Sigmoid colon (tissue), 4 donors: ENCODE measurements around the gene ADCY1.

ENCODE experiments used
- POLR2A ChIP-seq, 2 donors: fragments of 450-650 bp; IDR thresholded peaks; one replicate each; pipeline ENCODE4 v1.6.1; 2016; ENCODE audit warnings: antibody characterized with exemption in 2 of 2, mild to moderate bottlenecking in 2 of 2, moderate library complexity in 2 of 2
- POLR2AphosphoS5 ChIP-seq, 4 donors: sonication (generic); formaldehyde crosslinking; IDR thresholded peaks; one replicate each; pipeline ENCODE4 v1.6.1; 2017; ENCODE audit warnings: antibody characterized with exemption in 4 of 4
- TF ChIP-seq, protein P1 (sequence below), 4 experiments: fragments of 450-650 bp in 3 of 4; fragments of 200-600 bp in 1 of 4; IDR thresholded peaks; one replicate each; pipeline ENCODE4 v1.5.1; 2016 to 2019; ENCODE audit warnings: antibody characterized with exemption in 4 of 4, mild to moderate bottlenecking in 3 of 4, moderate library complexity in 2 of 4

GRCh38 chr7:45720989-45721388 lies 146.8 kb downstream of the ADCY1 start:
- TF ChIP-seq, protein P1, sequence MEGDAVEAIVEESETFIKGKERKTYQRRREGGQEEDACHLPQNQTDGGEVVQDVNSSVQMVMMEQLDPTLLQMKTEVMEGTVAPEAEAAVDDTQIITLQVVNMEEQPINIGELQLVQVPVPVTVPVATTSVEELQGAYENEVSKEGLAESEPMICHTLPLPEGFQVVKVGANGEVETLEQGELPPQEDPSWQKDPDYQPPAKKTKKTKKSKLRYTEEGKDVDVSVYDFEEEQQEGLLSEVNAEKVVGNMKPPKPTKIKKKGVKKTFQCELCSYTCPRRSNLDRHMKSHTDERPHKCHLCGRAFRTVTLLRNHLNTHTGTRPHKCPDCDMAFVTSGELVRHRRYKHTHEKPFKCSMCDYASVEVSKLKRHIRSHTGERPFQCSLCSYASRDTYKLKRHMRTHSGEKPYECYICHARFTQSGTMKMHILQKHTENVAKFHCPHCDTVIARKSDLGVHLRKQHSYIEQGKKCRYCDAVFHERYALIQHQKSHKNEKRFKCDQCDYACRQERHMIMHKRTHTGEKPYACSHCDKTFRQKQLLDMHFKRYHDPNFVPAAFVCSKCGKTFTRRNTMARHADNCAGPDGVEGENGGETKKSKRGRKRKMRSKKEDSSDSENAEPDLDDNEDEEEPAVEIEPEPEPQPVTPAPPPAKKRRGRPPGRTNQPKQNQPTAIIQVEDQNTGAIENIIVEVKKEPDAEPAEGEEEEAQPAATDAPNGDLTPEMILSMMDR (IDR thresholded peaks at IDR 0.05), result no peak
- TF ChIP-seq POLR2A (IDR thresholded peaks at IDR 0.05) (no peak), POLR2AphosphoS5 (IDR thresholded peaks at IDR 0.05) (no peak)
